Measurements from ENCODE around the gene NUDT14.

The NUDT14 gene

DNA sequence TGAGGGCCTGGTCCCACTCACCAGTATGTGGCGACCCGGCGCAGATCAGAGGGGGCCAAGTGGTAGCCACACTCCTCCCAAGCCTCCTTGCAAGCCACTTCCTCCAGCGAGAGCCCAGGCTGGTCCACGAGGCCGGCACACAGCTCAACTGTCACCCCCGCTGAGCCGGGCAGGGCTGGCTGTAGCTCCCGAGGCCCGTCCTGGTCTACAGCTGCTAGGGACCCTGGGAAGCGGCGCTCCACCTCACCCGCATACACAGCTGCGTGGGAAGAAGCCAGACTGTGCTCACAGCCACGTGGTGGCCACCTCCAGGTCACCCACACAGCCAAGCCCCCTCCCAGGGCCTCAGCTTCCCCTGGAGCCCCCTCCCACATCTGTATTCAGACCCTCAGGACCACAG lies 4.6 kb downstream of the NUDT14 start:
- DNase-seq (ENCODE audit: low spot score), result no peak

GRCh38 chr14:105173901-105174894 lies 6.9 kb downstream of the NUDT14 start:
- DNase-seq (ENCODE audit: low spot score), result no peak

DNA sequence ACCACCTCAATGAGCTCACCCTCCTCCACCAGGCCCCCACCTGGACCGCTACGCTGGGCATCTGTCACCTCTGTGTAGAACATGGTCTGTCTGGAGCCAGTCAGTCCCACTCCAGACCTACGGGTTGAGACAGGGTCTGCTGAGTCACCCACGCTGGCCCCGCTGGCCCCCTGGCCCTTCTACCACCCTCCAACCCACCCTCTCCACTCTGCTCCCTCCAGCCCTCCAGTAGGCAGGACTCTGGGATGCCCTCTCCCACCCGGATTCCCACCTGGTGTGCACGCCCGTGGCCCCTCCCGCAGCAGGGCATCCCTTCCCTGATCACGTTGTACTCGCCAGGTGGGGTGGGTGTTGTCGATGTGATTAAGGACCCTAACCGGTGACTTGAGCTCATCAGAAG lies 8.0 kb downstream of the NUDT14 start:
- no peak for DNase-seq (ENCODE audit: low spot score)

GRCh38 chr14:105172476-105172875 lies 8.6 kb downstream of the NUDT14 start:
- DNase-seq (ENCODE audit: low spot score), result no peak

DNA sequence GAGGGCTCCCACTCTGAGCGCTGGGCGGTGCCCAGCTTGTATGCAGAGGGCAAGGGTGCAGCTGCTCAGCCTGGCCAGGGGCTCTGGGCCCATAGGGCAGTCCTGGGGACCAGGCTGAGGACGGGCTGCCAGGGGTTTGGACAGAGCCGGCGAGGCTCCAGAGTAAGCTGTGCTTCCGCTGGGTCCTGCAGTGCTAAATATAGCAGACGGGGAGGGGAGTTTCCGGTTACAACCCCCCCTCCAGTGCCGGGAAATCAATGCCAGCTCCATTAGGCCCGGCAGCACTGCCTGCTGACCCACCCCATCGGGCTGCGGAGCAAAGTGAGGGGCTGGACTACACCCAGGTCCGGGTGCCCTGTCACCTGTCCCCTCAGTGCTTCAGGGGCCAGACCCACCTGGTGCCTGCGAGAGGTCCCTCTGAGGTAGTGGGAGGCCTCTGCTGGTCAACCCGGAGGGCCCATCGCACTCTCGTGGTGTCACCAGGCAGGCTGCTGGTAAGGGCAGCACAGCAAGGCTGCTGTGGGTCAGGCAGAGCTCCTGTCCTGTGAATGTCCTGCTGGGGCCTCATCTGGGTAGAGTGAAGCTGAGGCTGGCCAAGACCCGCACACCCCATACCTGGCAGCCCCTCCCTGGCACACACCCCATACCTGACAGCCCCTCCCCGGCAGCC lies 10.0 kb downstream of the NUDT14 start:
- DNase-seq (ENCODE audit: low spot score), result no peak

- no peak for DNase-seq (ENCODE audit: low spot score)
Observed at GRCh38 chr14:105169776-105170655, 11.1 kb downstream of the NUDT14 start.

GRCh38 chr14:105168979-105169507 lies 12.1 kb downstream of the NUDT14 start:
- DNase-seq (ENCODE audit: low spot score), result peak; percentile 80

GRCh38 chr14:105168496-105168978 lies 12.6 kb downstream of the NUDT14 start, which contains the start of gene JAG2:
JAG2 (minus strand) TSS chr14:105168776; CDS start chr14:105168420, 356 bp downstream.
- peak; percentile 74 for DNase-seq (ENCODE audit: low spot score)

- DNase-seq (ENCODE audit: low spot score), result no peak
Observed at GRCh38 chr14:105168093-105168420, 13.1 kb downstream of the NUDT14 start.

DNA sequence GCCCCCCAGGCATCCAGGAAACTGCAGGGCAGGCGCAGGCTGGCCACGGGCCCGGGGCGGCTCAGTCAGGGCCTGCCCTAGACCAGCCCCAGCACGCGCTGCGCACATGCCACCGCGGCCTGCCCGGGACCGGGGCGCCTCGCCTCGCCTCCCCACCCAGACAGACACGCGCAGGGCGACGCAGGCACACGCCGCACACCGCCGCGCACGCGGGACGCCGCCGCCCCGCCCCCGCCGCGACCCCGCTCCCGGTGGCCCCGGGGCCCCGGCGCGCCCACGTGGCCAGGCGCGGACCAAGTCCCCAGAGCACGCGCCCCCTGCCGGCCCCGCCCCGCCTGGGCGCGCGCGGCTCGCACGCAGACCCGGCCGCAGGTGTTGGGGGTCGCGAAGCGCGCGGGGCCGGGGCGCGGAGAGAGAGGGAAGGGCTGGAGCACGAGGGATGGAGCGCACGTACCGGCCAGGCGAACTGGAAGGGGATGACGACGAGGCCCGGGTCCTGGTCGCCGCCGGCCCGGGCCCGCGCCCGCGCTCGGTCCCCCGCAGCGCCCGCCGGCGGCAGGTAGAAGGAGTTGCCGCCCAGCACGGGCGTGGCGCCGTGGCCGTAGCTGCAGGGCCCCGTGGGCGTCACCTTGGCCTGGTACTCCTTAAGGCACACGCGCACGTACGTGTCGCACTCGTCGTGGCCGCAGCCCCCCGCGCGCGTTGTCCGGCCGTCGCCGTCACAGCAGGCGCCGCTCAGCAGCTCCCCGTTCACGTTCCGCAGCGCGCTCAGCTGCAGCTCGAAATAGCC lies 13.6 kb downstream of the NUDT14 start:
- DNase-seq (ENCODE audit: low spot score), result peak; percentile 65

DNA sequence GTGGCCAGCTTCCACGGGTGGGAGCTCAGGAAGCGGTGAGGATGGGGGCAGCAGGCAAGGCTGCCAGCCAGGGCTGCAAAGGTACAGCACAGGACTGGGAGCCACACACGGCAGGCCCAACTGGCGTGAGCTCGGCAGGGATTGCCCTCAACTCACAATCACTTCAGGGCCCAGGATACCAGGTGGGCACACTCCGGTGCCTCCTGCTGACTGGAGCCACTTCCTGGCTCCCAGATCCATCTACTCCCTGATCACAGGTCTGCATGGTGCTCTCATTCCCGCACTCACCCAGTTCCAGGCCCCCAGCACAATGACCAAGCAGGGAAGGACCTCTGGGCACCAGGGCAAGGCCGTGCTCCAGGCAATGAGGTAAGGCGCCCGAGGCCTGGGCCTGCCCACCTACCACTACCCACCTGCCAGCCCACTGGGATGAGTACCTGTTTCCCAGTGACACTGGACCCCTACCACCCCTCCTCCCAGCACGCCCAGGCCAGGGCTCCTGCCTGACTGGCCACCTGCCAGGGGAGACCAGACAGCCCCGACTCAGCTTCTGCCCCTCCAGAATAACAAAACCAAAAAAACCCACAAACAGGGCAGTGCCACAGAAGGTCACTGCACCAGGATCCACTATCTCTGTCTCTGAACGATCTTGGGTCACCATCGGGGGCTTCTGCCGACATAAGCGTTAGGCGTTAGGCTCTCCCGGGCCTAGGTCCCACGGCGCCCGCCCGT lies 14.4 kb downstream of the NUDT14 start:
- DNase-seq (ENCODE audit: low spot score), result no peak

- no peak for DNase-seq (ENCODE audit: low spot score)
Observed at GRCh38 chr14:105165761-105166485, 15.2 kb downstream of the NUDT14 start.

DNA sequence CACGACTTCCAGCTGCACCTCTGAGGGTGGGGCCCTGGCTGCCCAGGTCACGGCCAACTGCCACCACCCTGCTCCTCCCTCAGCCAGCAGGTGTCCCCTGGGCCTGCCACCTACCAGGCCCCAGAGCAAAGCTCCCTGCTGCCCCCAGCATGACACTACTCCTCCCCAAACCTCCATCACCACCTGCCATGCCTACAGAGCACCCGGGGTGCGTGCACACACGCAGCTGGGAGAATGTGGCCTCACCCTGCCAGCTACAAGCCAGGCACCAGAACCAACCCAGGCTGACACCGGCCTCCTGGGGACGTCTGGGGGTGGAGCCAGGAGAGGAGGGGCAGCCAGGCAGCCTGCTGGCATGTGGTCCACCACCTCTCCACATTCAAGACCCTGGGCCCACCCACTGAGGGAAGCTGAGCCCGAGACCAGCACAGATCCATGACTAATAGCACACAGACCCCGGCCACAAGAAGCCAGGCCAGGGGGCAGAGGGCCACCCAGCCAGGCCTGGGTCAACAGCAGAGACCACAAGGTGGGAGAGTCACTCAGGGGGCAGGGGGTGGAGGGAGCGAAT lies 15.9 kb downstream of the NUDT14 start:
- no peak for DNase-seq (ENCODE audit: low spot score)

DNA sequence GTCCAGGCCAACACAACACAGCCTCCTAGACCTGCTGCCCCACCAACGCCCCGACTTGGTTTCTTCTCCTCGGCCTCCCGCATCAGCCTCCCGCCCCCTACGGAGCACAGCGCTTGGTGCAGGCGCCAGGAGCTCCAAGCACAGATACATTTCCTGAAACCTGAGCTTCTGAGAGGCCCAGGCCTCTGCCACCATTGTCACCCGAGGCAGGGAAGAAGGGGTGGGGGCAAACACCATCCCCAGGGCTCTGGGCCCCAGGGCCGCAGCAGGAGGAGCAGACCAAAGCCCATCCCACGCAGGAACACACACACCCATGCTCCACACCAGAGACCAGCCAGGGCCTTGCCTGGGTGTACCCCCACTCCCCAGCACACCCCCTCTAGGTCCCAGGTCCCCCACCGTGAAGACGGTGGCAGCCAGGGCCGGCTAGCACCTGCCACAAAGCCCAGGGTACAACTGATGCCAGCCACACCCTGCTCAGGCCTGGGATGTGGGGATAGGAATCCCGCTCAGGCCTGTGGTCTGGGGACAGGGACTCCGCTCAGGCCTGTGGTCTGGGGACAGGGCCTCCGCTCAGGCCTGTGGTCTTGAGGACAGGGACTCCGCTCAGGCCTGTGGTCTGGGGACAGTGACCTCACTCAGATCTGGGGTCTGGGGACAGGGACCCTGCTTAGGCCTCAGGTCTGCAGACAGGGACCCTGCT lies 17.9 kb downstream of the NUDT14 start:
- DNase-seq (ENCODE audit: low spot score), result no peak

GRCh38 chr14:105162669-105162979 lies 18.5 kb downstream of the NUDT14 start:
- DNase-seq (ENCODE audit: low spot score), result no peak

GRCh38 chr14:105161964-105162668 lies 19.0 kb downstream of the NUDT14 start:
- no peak for DNase-seq (ENCODE audit: low spot score)

DNA sequence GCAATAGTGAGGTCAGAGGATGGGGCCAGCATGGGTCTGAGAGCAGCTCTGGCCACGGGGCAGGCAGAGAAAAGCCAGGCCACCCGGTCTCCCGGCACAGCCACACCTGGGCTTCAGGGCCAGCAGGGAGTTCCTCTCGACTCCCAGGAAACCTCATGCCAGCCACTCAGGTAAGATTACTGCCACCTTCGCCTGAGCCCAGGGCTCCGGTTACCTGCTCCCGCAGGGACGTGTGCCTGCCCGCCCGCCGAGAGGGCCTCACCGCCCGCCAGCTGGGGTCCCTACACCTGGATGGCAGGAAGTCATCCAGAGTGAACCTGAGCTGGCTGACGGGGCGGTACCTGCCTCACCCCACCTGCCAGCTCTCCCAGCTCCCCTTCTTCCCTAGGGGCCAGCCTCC lies 19.8 kb downstream of the NUDT14 start:
- DNase-seq (ENCODE audit: low spot score), result no peak

- no peak for DNase-seq (ENCODE audit: low spot score)
Observed at GRCh38 chr14:105160776-105161175, 20.3 kb downstream of the NUDT14 start.
